Measurements from ENCODE around the gene SNAP47. TPM values are rescaled to one million over a fixed set of nuclear protein-coding genes. Genes with fewer than 3 reads are reported as not detected.

The SNAP47 gene
- total RNA-seq, 1 donor from 2014 or later = 59.0 TPM

- no peak for TF ChIP-seq CTCF (IDR thresholded peaks at IDR 0.05; ENCODE audit: insufficient read depth, low read length, severe bottlenecking)
- H3K4me3 ChIP-seq (ENCODE audit: low read depth, low read length) = no peak overlapping the region
- H3K27me3 ChIP-seq (ENCODE audit: control insufficient read depth, insufficient read depth, low read length) = no peaks in the 10 kb centered on the region
- FAIRE-seq = no peak
- H3K36me3 ChIP-seq (ENCODE audit: control insufficient read depth, insufficient read depth, low read length) = no peaks in the 10 kb centered on the region
- peak; percentile 10 for DNase-seq (ENCODE audit: low read depth)
Observed at GRCh38 chr1:227740401-227740960, 5.2 kb downstream of the SNAP47 start.

- Histone ChIP-seq H3K27me3 (ENCODE audit: control insufficient read depth, insufficient read depth, low read length) (no peaks in the 10 kb centered on the region), H3K4me3 (ENCODE audit: low read depth, low read length) (no peak overlapping the region), H3K36me3 (ENCODE audit: control insufficient read depth, insufficient read depth, low read length) (no peaks in the 10 kb centered on the region)
- DNase-seq (ENCODE audit: low read depth) (no peak), FAIRE-seq (no peak)
- TF ChIP-seq CTCF (IDR thresholded peaks at IDR 0.05; ENCODE audit: insufficient read depth, low read length, severe bottlenecking) = no peak
Observed at GRCh38 chr1:227741166-227741870, 6.1 kb downstream of the SNAP47 start.

- TF ChIP-seq CTCF (IDR thresholded peaks at IDR 0.05; ENCODE audit: insufficient read depth, low read length, severe bottlenecking) = no peak
- no peak for FAIRE-seq
- no peaks in the 10 kb centered on the region for H3K27me3 ChIP-seq (ENCODE audit: control insufficient read depth, insufficient read depth, low read length)
- DNase-seq (ENCODE audit: low read depth) = no peak
- H3K36me3 ChIP-seq (ENCODE audit: control insufficient read depth, insufficient read depth, low read length) = peaks cover under 1% of the 10 kb centered on the region
- H3K4me3 ChIP-seq (ENCODE audit: low read depth, low read length) = no peak overlapping the region
Observed at GRCh38 chr1:227742738-227743715, 7.8 kb downstream of the SNAP47 start.

DNA sequence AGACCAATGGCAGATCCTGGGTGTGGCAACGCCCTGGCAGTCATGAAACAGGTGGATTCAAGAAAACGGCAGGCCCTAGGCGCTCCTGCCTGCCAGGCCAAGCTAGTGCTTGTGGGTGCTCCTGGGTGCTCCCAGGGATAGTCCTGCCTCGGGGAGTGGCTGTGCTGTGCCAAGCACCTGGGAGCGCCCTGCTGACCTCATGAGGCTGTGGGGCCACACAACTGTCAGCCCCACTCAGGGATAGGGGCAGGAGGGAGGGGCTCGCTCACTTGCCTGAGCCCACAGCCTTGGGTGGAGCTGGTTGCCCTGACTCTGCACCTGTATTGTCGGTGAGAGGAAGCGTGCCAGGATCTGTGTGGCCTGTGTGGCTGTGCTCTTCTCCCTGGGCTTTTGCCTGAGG is 9.4 kb downstream of the SNAP47 start:
- DNase-seq (ENCODE audit: low read depth) (no peak), FAIRE-seq (peak; percentile 23)
- peaks cover 5% of the 10 kb centered on the region for H3K36me3 ChIP-seq (ENCODE audit: control insufficient read depth, insufficient read depth, low read length)

More for the DNA sequence above, 9.4 kb downstream of the SNAP47 start:
- H3K27me3 ChIP-seq (ENCODE audit: control insufficient read depth, insufficient read depth, low read length) = no peaks in the 10 kb centered on the region
- no peak for TF ChIP-seq CTCF (IDR thresholded peaks at IDR 0.05; ENCODE audit: insufficient read depth, low read length, severe bottlenecking)
- no peak overlapping the region for H3K4me3 ChIP-seq (ENCODE audit: low read depth, low read length)
